HG03066 (cell line): ENCODE measurements around the gene NUDT13.
"Not testable (repeated sequence)": the region's sequence is repeated elsewhere in the genome, so short reads cannot be mapped to it uniquely, and the experiment has no call there.

Experiments
- ATAC-seq: cut with Tn5 transposase; IDR thresholded peaks from one replicate; pipeline ENCODE4 v1.9.1; 2021; ENCODE audit warnings: low read depth; ENCODE audit not compliant: unreplicated experiment

Gene NUDT13

GRCh38 chr10:73097305-73097670 is 13.0 kb upstream of the NUDT13 start:
- ATAC-seq = no peak

- no peak for ATAC-seq
Observed at GRCh38 chr10:73099141-73099540, 11.1 kb upstream of the NUDT13 start.

DNA sequence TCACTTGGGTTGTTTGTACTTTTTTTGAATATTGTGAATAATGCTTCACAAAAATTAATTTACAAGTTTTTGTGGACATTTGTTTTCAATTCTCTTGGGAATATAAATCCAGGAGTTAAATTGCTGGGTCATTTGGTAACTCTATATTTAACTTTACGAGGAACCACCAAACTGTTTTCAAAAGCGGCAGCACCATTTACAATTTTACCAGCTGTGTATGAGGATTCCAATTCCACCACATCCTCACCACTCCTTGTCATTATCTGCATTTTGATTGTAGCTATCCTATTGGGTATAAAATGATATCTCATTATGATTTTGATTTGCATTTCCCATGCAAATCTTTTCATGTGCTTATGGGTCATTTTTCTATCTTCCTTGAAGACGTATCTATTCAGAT is 4.0 kb upstream of the NUDT13 start:
- no peak for ATAC-seq

GRCh38 chr10:73109248-73109652 is 1.0 kb upstream of the NUDT13 start:
- ATAC-seq = not testable (repeated sequence)

DNA sequence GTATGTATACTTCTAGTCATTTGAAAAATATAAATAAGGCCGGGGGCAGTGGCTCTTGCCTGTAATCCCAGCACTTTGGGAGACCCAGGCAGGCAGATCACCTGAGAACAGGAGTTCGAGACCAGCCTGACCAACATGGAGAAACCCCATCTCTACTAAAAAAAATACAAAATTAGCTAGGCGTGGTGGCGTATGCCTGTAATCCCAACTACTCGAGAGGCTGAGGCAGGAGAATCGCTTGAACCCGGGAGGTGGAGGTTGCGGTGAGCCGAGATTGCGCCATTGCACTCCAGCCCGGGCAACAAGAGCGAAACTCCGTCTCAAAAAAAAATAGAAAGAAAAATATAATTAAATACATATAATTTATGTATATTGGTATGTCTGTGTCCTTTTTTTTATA is 1.8 kb downstream of the NUDT13 start:
- ATAC-seq = not testable (repeated sequence)

- no peak for ATAC-seq
Observed at GRCh38 chr10:73113551-73113950, 3.3 kb downstream of the NUDT13 start.

- ATAC-seq = no peak
Observed at GRCh38 chr10:73116017-73116416, 5.8 kb downstream of the NUDT13 start.

DNA sequence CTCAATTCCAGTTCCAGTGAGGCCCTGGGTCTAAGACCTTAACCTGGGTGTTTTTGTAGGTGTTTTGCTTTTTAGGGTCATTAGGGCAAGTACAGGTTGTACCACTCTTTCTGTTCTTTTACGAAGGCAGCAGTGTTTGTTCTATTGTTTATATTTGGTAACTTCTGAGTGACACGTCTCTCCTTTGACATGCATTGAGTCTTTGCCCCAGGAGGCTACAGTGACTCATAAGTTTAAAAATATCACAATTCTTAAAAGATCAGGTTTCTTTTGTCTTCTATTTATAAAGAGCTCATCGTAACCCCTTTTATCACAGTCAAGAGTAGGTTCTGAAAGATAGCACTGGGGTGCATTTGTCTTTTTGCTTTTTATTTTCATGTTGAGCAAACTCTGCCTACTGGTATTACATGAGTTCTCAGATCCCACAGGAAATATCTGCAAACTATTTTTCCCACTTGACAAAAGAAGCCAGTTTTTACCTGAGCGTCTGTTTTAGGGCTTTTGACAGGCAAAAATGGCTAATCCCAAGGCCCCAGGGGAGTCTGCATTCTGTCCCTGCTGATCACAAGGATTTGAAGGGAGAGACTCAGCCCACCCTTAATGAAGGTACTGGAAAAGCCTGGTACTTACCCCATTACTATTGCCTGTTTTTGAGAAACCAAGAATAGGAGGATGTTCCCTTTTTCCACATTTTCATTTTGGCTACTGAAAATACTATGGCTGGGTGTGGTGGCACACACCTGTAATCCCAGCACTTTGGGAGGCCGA is 7.9 kb downstream of the NUDT13 start:
- peak; percentile 88 for ATAC-seq

GRCh38 chr10:73119457-73119856 is 9.2 kb downstream of the NUDT13 start:
- ATAC-seq = no peak

DNA sequence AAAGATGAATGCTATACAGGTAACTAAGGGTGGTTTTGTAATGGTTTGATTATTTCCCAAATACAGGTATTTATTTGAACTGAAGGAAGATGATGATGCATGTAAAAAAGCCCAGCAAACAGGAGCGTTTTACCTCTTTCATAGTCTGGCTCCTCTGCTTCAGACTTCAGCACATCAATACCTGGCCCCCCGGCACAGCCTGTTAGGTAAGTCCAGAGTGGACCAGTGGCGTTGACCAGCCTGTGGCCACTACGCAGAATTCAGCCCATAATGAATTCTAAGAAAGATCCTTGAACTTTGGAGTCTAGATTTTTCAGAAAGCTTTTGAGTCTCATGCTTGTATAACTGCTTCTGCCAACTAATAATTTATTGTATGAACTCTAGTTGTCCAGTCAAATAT is 9.7 kb downstream of the NUDT13 start:
- ATAC-seq = no peak

- no peak for ATAC-seq
Observed at GRCh38 chr10:73126343-73126742, 16.1 kb downstream of the NUDT13 start.

DNA sequence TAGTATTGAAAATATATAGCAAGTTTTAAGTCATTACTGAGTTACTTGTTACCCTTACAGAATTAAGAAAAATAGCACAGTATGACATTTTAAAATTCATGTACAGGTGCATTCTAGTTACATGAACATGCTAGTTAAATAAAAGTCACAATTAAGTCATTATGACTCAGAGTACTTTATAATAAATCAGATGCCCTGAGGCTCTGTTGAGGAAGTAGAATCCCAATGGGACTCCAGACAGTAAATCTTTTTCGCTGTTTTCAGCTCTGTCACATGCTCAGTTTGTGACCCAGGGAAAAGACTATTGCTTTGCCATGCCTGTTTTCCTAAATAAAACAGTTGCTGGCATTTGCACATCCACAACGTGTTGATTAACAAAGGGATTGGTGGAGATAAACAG is 21.0 kb downstream of the NUDT13 start:
- ATAC-seq = no peak

- no peak for ATAC-seq
Observed at GRCh38 chr10:73131913-73132686, 21.8 kb downstream of the NUDT13 start.

GRCh38 chr10:73134727-73135126 is 24.5 kb downstream of the NUDT13 start:
- ATAC-seq = no peak

DNA sequence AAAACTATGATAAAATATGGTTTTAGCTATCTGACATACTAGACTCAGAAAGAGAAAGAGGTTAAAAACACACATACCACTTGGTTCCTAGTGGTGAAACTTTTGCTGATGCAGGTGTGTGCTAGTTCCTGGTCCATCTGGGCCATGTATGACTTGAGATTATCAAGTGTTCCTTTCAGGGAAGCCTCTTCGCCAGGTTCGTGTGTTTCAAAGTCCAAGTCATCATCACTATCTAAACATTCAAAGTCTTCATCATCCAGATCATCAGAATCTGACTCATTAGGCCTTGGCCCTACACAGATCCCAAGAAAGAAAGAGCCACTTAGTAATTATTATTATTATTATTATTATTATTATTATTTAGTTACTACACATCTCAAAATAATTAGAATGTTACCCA is 26.4 kb downstream of the NUDT13 start:
- ATAC-seq = no peak

- ATAC-seq = no peak
Observed at GRCh38 chr10:73139251-73139650, 29.0 kb downstream of the NUDT13 start.

DNA sequence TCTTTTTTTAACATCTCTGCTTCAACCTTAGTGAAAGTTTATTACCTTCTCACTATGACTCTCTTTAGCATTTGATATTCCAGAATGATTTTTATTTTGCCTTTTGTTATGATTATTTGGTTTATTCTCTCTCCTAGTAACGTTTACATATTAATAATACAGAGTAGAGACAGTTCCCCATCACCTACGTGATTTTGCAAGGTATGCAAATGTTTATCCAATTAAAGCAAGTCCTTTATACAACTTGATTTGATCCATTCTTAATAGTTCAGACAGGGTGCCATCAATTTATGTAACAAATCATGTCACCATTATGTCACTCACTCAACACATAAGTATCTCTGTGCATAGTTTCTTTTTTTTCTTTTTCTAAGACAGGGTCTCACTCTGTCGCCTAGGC is 31.3 kb downstream of the NUDT13 start:
- ATAC-seq = no peak

- not testable (repeated sequence) for ATAC-seq
Observed at GRCh38 chr10:73150633-73151413, 40.6 kb downstream of the NUDT13 start.

DNA sequence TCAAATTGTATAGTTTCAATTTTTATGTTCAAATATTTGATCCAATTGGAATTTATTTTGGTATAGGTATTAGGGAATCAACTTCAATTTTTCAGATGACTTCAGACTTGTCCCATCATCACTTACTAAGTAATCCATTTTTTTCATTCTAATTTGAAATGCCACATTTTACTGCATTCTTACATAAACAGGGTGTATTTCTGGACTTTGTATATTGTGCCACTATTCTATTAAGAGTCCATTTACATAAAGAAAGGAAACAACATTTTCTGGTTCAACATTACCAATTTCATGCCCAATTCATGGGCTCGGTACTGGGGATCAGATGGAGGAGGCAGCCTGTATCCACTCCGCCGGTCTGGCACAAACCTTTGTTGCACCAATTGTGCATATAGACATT is 41.8 kb downstream of the NUDT13 start:
- no peak for ATAC-seq

- no peak for ATAC-seq
Observed at GRCh38 chr10:73156054-73156453, 45.8 kb downstream of the NUDT13 start.

DNA sequence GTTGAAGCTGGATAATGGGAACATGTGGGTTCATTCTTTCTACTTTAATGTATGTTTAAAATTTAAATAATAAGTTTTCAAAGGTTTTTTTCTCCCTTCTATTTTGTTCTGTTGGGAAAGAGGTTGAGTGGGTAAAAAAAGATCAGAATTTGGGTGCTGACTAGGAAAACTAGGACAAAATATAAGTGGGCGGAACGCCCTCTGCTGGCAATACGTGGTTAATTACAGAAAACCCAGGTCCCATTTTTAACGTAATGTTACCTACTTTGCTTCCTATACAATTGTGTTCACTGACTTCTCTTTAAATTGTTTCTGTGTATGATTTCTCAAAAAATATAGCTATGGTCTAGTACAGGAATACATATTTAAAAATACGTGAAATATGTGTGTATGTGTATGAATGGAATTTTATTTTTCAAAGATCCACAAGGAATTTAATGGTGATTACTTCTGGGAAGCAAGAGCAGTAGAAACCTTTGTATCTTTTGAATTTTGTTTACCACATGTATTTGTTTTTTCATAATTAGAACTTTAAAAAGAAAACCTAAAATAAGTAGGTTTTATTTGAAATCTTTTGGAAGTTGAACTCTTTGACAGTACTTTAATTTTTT is 48.9 kb downstream of the NUDT13 start:
- ATAC-seq = no peak
